ENCODE data around the gene CD274. TPM values are rescaled to one million over a fixed set of nuclear protein-coding genes. Genes with fewer than 3 reads are reported as not detected.
"Not testable (repeated sequence)": the region's sequence is repeated elsewhere in the genome, so short reads cannot be mapped to it uniquely, and the experiment has no call there.

The CD274 gene
- total RNA-seq, 1 donor from 2014 or later, result 1.0 TPM

GRCh38 chr9:5493679-5494511, 43.6 kb downstream of the CD274 start:
- DNase-seq (ENCODE audit: low spot score) (no peak), ATAC-seq (peak; percentile 63)

DNA sequence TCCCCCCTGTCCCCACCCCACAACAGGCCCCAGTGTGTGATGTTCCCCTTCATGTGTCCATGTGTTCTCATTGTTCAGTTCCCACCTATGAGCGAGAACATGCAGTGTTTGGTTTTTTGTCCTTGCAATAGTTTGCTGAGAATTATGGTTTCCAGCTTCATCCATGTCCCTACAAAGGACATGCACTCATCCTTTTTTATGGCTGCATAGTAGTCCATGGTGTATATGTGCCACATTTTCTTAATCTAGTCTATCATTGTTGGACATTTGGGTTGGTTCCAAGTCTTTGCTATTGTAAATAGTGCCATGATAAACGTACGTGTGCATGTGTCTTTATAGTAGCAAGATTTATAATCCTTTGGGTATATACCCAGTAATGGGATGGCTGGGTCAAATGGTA, 44.4 kb downstream of the CD274 start:
- ATAC-seq; DNase-seq (ENCODE audit: low spot score): not testable (repeated sequence)

- no peak for ATAC-seq
Observed at GRCh38 chr9:5499157-5499556, 48.8 kb downstream of the CD274 start.

GRCh38 chr9:5499889-5500398, 49.6 kb downstream of the CD274 start:
- no peak for DNase-seq (ENCODE audit: low spot score)
- peak; percentile 72 for ATAC-seq

More at GRCh38 chr9:5499157-5499556, 48.8 kb downstream of the CD274 start:
- DNase-seq (ENCODE audit: low spot score), result no peak

DNA sequence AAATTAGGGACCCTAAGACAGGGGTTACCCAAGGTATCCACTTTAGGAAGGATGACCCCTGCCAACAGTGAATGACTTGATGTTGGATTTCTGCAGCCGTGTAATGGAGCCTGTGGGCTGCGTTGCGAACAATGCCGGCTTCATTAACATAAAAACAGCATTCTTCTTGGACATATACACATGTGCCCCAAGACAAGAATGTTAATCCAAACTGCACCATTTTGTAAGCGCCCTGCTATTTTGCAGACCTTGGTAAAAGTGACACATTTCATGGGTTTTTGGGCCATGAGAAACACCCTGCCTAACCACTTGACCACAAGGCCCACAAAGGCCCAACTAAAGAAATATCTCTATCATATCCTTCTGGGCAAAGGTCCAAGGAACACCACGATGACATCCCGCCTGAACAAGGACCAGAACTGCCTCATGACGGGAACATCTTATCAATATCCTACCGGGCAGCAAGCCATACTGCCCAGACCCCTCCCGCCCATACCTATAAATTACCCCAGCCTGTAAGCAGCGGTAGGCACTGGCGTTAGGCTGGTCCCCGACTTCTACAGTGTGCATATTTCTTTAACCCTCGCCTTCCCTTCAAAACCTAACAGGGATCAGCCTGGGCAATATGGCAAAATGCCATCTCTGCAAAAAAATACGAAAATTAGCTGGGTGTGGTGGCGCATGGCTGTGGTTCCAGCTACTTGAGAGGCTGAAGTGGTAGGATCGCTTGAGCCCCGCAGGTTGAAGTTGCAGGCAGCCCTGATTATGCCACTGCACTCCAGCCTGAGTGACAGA, 50.3 kb downstream of the CD274 start:
- DNase-seq (ENCODE audit: low spot score), result no peak
- ATAC-seq, result peak; percentile 74

GRCh38 chr9:5502553-5502952, 52.2 kb downstream of the CD274 start:
- DNase-seq (ENCODE audit: low spot score) (no peak), ATAC-seq (no peak)

DNA sequence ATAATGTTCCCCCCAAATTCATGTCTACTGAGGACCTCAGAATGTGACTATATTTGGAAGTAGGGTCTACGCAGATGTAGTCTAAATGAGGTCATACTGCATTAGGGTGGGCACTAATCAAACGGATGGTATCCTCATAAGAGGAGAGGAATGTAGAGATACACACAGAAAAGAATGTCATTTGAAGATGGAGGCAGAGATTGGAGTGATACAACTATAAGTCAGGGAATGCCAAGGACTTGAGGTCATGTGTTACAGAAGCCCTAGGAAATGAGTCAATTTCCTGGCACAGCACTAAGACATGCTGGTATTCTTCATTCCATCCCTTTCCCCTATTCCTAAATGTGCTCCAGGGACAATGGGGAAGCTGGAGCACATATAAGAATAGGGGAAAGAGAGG, 59.2 kb downstream of the CD274 start:
- ATAC-seq (no peak), DNase-seq (ENCODE audit: low spot score) (no peak)

DNA sequence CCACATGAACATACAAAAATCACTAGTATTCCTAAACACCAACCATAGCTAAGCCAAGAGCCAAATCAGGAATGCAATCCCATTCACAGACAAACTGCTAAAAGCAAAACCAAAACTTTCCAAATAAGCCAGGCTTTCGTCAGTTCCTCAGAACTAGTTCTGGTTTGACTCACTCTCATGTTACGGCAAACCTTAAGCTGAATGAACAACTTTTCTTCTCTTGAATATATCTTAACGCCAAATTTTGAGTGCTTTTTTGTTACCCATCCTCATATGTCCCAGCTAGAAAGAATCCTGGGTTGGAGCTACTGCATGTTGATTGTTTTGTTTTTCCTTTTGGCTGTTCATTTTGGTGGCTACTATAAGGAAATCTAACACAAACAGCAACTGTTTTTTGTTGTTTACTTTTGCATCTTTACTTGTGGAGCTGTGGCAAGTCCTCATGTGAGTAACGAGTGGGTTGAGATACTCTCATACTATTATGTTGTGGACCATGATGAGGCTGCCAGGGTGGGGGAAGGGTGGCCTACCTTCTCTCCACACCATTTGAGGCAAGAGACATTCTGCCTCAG, 60.1 kb downstream of the CD274 start, which contains the start of gene PDCD1LG2:
TSS of gene PDCD1LG2 (plus strand) at position 172 of the 572 bp plus-strand sequence. CDS start 12,016 bp downstream, outside the sequence.
- no peak for DNase-seq (ENCODE audit: low spot score)
- peak; percentile 23 for ATAC-seq

GRCh38 chr9:5510989-5511388, 60.6 kb downstream of the CD274 start:
- no peak for ATAC-seq
- DNase-seq (ENCODE audit: low spot score), result no peak

DNA sequence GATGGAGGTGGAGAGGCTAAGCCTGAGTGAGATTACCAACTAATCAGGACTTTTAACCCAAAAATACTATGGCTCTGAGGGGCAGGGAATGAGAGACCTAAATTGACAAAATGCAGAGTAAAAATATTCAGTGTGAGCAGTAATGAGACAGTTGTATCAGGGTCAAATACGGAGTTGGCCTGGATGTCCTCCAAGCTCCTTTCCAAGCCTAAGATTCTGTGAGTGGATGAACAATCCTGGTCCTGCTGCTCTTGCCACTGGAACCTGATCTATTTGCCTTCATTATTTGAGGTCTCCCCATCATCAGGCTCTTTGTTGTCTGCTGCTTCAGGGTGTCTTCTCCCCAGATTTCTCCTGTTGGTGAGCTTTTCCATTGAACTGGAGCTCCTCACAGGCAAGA, 61.1 kb downstream of the CD274 start:
- ATAC-seq, result no peak

DNA sequence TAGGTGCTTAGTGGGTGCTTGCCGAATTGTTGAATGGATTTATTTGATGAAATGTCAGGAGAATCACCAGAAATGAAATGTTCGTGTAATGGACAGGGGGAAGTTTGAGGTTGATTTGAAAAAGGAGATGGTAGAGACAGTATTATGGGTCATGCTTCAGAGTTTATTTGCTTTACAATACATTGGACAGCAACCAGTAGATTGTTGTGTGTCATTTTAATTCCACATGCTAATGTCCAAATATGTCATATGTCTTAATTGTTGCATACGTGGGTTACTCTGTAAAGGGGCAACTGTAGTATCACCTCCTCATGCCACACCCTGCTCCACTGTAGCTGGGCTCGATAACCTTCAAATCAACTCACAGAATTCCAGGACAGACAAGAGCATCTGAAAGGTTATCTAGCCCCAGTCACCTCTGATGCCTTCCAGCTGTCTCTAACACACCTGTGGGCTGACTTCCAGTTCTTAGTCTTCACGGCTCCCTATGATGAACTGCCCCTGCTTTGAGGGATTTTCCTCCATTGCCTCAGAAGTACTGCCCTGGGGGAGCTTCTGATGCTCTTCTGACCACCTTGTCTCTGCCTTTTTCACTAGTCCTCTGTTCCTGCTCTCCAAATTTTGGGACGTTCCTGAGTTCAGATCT, 61.7 kb downstream of the CD274 start:
- ATAC-seq (no peak), DNase-seq (ENCODE audit: low spot score) (no peak)

More for the DNA sequence above, 61.1 kb downstream of the CD274 start:
- no peak for DNase-seq (ENCODE audit: low spot score)

GRCh38 chr9:5512658-5513452, 62.5 kb downstream of the CD274 start:
- DNase-seq (ENCODE audit: low spot score), result no peak
- no peak for ATAC-seq

DNA sequence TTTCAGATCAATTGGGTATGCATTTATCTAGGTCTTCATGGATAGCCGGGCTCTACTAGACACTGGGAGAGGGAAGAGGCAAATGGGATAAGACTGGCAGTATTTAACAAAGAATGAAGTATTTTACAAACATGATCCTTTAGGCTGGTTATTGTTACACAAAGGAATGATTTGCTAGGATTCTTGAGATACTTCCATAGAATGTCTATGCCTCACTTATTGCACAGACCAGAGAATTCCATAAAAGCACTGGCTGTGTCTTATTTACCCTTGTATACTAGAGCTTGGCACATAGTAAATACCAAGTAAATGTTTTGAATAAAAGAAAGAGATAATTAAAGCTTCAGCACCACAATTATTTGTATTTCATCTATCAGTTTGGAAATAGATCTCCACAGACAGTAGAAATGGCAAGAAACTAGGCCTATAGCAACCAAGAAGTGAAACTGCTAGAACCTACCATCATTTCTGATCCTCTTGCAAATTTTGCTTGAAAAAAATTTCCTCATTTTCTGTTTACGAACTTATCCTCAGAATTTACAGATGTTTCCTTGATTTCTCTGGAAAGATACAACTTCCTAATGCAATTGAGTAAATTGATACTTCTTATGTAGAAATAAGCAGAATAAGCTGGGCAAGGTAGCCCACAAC, 63.7 kb downstream of the CD274 start:
- ATAC-seq, result no peak

GRCh38 chr9:5514617-5515260, 64.4 kb downstream of the CD274 start:
- ATAC-seq, result no peak
- no peak for DNase-seq (ENCODE audit: low spot score)

More for the DNA sequence above, 63.7 kb downstream of the CD274 start:
- no peak for DNase-seq (ENCODE audit: low spot score)

- ATAC-seq, result no peak
- no peak for DNase-seq (ENCODE audit: low spot score)
Observed at GRCh38 chr9:5515261-5515650, 64.9 kb downstream of the CD274 start.

DNA sequence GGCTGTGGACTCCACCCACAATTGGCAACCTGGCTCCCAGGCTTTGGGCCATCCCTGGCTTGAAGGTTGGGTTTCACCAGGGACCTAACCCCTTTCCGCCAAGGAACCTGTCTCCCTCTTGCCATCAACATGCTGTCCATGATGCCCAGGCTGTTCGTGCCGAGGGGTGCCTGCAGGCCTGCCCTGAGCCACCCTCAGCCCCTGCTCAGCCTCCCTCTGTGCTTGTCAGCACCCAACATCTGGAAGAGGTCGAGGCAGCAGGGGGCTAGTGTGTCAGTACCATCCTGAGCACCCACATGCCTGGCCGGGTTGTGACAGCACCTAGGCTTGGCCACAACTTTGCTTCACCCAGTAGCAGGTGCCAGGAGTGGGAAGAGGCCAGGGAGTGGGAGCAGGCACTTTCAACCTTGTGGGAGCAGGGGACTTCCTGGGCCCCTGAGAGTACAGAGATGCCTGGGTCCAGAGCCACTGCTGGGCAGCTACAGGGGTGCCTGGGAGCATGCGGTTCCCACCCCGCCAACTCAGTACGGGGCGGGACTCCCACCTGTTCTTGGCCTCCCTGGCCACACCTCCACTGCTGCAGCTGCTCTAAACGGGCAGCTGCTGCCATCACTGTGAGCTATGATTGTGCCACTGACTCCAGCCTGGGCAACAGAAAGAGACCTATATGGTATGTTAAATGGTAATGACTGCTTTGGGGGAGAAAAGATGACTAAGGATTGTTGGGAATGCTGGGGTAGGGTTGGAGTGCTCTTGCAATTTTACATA, 66.3 kb downstream of the CD274 start:
- ATAC-seq (no peak), DNase-seq (ENCODE audit: low spot score) (no peak)

- ATAC-seq, result no peak
- no peak for DNase-seq (ENCODE audit: low spot score)
Observed at GRCh38 chr9:5518171-5518936, 68.0 kb downstream of the CD274 start.
